Fibroblast of lung (primary cell): ENCODE measurements around the gene VWA8.

Experiments
- EZH2 ChIP-seq: IDR thresholded peaks from 2 replicates; pipeline ENCODE4 v1.5.1; 2012; ENCODE audit warnings: low read length, control low read depth, mild to moderate bottlenecking; ENCODE audit errors: missing control alignments
- TF ChIP-seq, protein P1 (sequence below), 2 donors: IDR thresholded peaks in 1 of 2; conservative IDR thresholded peaks in 1 of 2; 1 replicate in 1 of 2; 2 replicates in 1 of 2; pipeline ENCODE4 v1.5.1; 2011 to 2012; ENCODE audit warnings: low read length in 2 of 2, control low read depth in 1 of 2, inconsistent platforms in 1 of 2, low read depth in 1 of 2, mild to moderate bottlenecking in 1 of 2

DNA sequence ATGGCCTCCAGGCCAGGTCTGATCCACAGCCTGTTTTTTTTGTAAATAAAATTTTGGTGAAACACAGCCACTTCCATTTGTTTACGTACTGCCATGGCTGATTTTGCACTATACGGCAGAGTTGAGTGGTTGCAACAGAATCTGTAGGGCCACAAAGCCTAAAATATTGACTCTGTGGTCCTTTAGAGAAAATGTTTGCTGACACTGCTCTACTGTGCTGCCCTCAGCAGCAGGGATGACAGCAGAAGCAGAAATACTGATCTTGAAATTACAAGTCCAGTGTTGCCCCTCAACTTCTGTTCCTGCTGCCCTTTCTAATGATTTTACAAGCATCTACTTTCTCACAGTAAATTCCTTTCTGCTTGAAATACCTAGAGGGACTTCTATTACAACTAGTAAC is 258.4 kb downstream of the VWA8 start:
- TF ChIP-seq, protein P1, sequence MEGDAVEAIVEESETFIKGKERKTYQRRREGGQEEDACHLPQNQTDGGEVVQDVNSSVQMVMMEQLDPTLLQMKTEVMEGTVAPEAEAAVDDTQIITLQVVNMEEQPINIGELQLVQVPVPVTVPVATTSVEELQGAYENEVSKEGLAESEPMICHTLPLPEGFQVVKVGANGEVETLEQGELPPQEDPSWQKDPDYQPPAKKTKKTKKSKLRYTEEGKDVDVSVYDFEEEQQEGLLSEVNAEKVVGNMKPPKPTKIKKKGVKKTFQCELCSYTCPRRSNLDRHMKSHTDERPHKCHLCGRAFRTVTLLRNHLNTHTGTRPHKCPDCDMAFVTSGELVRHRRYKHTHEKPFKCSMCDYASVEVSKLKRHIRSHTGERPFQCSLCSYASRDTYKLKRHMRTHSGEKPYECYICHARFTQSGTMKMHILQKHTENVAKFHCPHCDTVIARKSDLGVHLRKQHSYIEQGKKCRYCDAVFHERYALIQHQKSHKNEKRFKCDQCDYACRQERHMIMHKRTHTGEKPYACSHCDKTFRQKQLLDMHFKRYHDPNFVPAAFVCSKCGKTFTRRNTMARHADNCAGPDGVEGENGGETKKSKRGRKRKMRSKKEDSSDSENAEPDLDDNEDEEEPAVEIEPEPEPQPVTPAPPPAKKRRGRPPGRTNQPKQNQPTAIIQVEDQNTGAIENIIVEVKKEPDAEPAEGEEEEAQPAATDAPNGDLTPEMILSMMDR (conservative IDR thresholded peaks at IDR 0.05 in 1 of 2, IDR thresholded peaks at IDR 0.05 in 1 of 2; ENCODE audit: low read depth in 1 of 2, low read length in 2 of 2) = no peak
- no peak for TF ChIP-seq EZH2
